GM12865 (cell line): ENCODE results near the gene ETV6.

Experiments used
- DNase-seq: peaks from one replicate; pipeline ENCODE4 v3.0.0; 2010; ENCODE audit warnings: low read depth
- H3K4me3 ChIP-seq: 2 replicates; pipeline ENCODE4 v1.5.1; 2011; ENCODE audit warnings: mild to moderate bottlenecking, low read depth, low read length, control low read depth
- TF ChIP-seq, protein P1 (sequence below): IDR thresholded peaks from 2 replicates; pipeline ENCODE4 v1.5.1; 2011; ENCODE audit warnings: low read length, control low read depth, low read depth, inconsistent platforms; ENCODE audit not compliant: insufficient read depth; ENCODE audit errors: missing control alignments

Gene ETV6

GRCh38 chr12:11684393-11684792 lies 34.9 kb downstream of the ETV6 start:
- no peak for DNase-seq
- H3K4me3 ChIP-seq = no peak overlapping the region
- TF ChIP-seq, protein P1, sequence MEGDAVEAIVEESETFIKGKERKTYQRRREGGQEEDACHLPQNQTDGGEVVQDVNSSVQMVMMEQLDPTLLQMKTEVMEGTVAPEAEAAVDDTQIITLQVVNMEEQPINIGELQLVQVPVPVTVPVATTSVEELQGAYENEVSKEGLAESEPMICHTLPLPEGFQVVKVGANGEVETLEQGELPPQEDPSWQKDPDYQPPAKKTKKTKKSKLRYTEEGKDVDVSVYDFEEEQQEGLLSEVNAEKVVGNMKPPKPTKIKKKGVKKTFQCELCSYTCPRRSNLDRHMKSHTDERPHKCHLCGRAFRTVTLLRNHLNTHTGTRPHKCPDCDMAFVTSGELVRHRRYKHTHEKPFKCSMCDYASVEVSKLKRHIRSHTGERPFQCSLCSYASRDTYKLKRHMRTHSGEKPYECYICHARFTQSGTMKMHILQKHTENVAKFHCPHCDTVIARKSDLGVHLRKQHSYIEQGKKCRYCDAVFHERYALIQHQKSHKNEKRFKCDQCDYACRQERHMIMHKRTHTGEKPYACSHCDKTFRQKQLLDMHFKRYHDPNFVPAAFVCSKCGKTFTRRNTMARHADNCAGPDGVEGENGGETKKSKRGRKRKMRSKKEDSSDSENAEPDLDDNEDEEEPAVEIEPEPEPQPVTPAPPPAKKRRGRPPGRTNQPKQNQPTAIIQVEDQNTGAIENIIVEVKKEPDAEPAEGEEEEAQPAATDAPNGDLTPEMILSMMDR = no peak

GRCh38 chr12:11684811-11685210 lies 35.3 kb downstream of the ETV6 start:
- no peak for DNase-seq
- H3K4me3 ChIP-seq = no peak overlapping the region
- TF ChIP-seq, protein P1 = no peak

DNA sequence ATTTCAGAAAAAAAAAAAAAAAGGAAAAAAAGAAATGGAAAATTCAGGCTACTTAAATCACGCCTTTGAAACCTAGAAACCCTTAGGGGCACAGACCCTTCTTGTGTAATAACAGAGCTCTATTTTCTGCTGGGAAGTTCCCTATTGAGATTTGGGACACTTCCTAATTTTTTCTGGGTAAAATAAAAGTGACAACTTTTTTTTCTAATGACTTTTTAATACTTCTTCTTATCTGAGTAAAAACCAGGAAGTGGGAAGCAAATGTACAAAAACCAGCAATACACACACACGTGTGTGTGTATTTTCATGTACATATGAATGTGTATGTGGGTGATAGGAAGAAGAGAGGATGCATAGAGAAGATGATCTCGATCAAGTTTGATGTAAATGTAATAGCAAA lies 35.8 kb downstream of the ETV6 start:
- DNase-seq = no peak
- H3K4me3 ChIP-seq = no peak overlapping the region
- TF ChIP-seq, protein P1 = no peak

- TF ChIP-seq, protein P1 = no peak
- no peak overlapping the region for H3K4me3 ChIP-seq
- no peak for DNase-seq
These were observed 36.2 kb downstream of the ETV6 start for GRCh38 chr12:11685716-11686115.

DNA sequence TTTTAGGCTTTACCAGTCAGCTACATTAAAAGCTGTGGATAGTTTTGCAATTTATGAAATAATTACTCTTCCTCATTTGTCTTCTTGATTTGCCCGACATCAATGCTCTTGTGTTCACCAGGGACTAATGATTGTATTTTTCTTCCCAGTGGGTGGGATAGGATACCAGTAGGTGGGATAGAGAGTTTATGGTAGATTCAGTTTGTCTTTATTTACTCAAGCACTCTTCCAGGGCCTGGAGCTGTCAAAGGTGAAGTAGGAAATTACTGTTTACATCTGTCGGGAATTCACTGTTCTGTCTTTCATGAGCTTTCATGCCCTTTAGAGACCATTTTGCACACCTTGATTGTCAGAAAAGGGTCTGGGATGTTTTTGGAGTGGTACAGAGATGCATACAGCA lies 36.6 kb downstream of the ETV6 start:
- no peak for DNase-seq
- TF ChIP-seq, protein P1 = no peak
- no peak overlapping the region for H3K4me3 ChIP-seq

GRCh38 chr12:11687528-11687927 lies 38.1 kb downstream of the ETV6 start:
- DNase-seq = no peak
- TF ChIP-seq, protein P1 = no peak
- no peak overlapping the region for H3K4me3 ChIP-seq

GRCh38 chr12:11688379-11688778 lies 38.9 kb downstream of the ETV6 start:
- TF ChIP-seq, protein P1 = no peak
- DNase-seq = no peak
- H3K4me3 ChIP-seq = no peak overlapping the region
